ENCODE data around the gene SMAD2. TPM values are rescaled to one million over a fixed set of nuclear protein-coding genes. Genes with fewer than 3 reads are reported as not detected.

The SMAD2 gene
- total RNA-seq, 1 experiment from 2014 or later: 129 TPM

DNA sequence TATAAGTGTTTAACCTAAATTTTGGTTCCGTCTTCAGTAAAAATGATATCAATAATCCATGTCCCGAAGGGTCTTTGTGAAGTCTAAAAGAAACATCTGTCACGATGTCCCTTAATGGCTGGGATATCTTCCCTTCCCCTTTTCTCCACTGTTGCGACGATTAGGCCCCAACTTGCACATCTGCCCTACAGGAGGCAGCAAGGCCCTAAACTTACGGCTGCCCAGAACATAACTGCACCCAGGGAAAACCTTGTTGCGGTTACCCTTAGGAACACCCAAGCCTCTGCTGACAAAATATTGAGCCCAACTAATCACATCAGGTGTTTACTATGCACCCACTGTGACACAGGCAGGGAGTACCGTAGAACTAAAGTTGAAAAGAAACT is 1.3 kb upstream of the SMAD2 start:
- H3K9me3 ChIP-seq (ENCODE audit: control insufficient read depth, insufficient read depth, low read depth, low read length): no peaks in the 10 kb centered on the region
- ATAC-seq (no peak), DNase-seq (ENCODE audit: low read depth, low spot score) (peak; percentile 18)
- ChIA-PET POLR2A (no interaction called here), CTCF (no interaction called here)
- no TSS peak for BruUV-seq (replicated peaks)
- TF ChIP-seq, protein P1, sequence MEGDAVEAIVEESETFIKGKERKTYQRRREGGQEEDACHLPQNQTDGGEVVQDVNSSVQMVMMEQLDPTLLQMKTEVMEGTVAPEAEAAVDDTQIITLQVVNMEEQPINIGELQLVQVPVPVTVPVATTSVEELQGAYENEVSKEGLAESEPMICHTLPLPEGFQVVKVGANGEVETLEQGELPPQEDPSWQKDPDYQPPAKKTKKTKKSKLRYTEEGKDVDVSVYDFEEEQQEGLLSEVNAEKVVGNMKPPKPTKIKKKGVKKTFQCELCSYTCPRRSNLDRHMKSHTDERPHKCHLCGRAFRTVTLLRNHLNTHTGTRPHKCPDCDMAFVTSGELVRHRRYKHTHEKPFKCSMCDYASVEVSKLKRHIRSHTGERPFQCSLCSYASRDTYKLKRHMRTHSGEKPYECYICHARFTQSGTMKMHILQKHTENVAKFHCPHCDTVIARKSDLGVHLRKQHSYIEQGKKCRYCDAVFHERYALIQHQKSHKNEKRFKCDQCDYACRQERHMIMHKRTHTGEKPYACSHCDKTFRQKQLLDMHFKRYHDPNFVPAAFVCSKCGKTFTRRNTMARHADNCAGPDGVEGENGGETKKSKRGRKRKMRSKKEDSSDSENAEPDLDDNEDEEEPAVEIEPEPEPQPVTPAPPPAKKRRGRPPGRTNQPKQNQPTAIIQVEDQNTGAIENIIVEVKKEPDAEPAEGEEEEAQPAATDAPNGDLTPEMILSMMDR (IDR thresholded peaks at IDR 0.05): no peak
- no peak for TF ChIP-seq REST (IDR thresholded peaks at IDR 0.05; ENCODE audit: insufficient read depth in 1 of 2, low read depth in 2 of 2, low read length in 1 of 2)
- TF ChIP-seq POLR2AphosphoS5 (IDR thresholded peaks at IDR 0.05; ENCODE audit: low read depth, low read length): no peak
- no peak for TF ChIP-seq SIN3A (IDR thresholded peaks at IDR 0.05; ENCODE audit: borderline replicate concordance, insufficient read depth, low read depth, low read length)
- no peak for TF ChIP-seq TCF7L2 (IDR thresholded peaks at IDR 0.05; ENCODE audit: low read depth, low read length)
- peak overlapping the region; percentile 63 to 65 for H3K4me3 ChIP-seq (ENCODE audit: low read depth in 2 of 2, low read length in 2 of 2)
- no peaks in the 10 kb centered on the region for H3K27me3 ChIP-seq (ENCODE audit: control insufficient read depth, insufficient read depth, low read length)
- peaks cover 12% of the 10 kb centered on the region; the same call in 1 of the 2 replicates for H3K4me1 ChIP-seq (ENCODE audit: control insufficient read depth, insufficient read depth, low read length)
- H3K36me3 ChIP-seq (ENCODE audit: control insufficient read depth, insufficient read depth, low read length): peaks cover 3% of the 10 kb centered on the region; the same call in 1 of the 2 replicates
- intact Hi-C loops (cut with micrococcal nuclease; ENCODE audit: unreplicated experiment) (no loop called here), in situ Hi-C loops (cut with HindIII; ENCODE audit: low pct_unique_long_range_greater_than_20kb, low sequenced_read_pairs) (no loop called here)
- peak overlapping the region; percentile 80 for H3K27ac ChIP-seq (ENCODE audit: low read length)

DNA sequence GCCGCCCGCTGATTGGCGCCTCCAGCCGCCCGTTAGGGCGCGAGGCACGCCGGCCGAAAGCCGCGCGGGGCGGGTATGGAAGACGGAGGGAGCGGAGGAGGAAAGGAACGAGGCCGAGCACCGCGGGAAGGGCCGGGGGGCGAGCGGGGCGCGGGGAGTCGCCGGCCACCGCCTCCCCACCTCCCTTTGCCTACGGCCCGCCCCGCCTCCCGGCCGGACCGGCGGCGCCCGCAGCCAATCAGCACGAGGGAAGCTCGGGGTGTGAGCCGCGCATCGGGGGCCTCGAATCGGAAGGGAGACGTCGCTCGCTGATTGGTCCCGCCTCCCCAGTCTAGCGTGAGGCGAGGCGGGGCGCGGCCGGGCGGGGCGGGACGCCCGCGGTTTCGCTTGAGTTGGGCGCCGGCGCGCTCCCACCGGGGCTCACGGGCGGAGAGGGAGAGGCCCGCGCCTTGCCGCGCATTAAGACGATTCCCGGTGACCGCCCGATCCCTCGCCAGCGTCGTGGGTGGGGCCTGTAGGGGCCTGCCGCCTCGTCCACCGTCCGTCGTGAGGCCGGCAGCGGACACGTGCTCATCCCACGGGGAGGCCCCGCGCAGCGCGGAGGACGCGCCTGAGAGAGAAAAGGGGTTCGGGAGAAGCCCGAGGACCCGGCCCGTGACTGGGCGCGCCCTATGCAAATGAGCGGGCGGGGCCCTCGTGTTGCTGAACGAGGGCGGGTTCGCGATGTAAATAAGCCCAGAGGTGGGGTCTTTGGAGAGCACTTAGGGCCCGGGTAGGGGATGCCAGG is 665 bp upstream of the SMAD2 start:
- CTCF ChIA-PET: no interaction called here
- ATAC-seq (peak; percentile 94), DNase-seq (ENCODE audit: low read depth, low spot score) (peak; percentile 35)
- H3K27ac ChIP-seq (ENCODE audit: low read length): peak overlapping the region; percentile 80
- TF ChIP-seq REST (IDR thresholded peaks at IDR 0.05; ENCODE audit: insufficient read depth in 1 of 2, low read depth in 2 of 2, low read length in 1 of 2) (no peak), SIN3A (IDR thresholded peaks at IDR 0.05; ENCODE audit: borderline replicate concordance, insufficient read depth, low read depth, low read length) (no peak), TCF7L2 (IDR thresholded peaks at IDR 0.05; ENCODE audit: low read depth, low read length) (no peak), POLR2AphosphoS5 (IDR thresholded peaks at IDR 0.05; ENCODE audit: low read depth, low read length) (peak; percentile 63; the same call in 1 of the 2 replicates)
- TF ChIP-seq, protein P1 (IDR thresholded peaks at IDR 0.05): no peak
- BruUV-seq (replicated peaks): no TSS peak
- in situ Hi-C loops (cut with HindIII; ENCODE audit: low pct_unique_long_range_greater_than_20kb, low sequenced_read_pairs) (no loop called here), intact Hi-C loops (cut with micrococcal nuclease; ENCODE audit: unreplicated experiment) (no loop called here)
- POLR2A ChIA-PET: interaction anchor here (0.6 to 0.7 kb wide), 3 partner anchors 29 to 1501 kb away, joined by 4 to 7 read pairs (median 4); no protein-coding TSS in a partner anchor
- H3K4me3 ChIP-seq (ENCODE audit: low read depth in 2 of 2, low read length in 2 of 2): peak overlapping the region; percentile 63 to 65
- no peaks in the 10 kb centered on the region for H3K9me3 ChIP-seq (ENCODE audit: control insufficient read depth, insufficient read depth, low read depth, low read length)
- H3K27me3 ChIP-seq (ENCODE audit: control insufficient read depth, insufficient read depth, low read length): no peaks in the 10 kb centered on the region
- H3K36me3 ChIP-seq (ENCODE audit: control insufficient read depth, insufficient read depth, low read length): peaks cover 3% of the 10 kb centered on the region; the same call in 1 of the 2 replicates
- peaks cover 17% of the 10 kb centered on the region for H3K4me1 ChIP-seq (ENCODE audit: control insufficient read depth, insufficient read depth, low read length)
